Mammary epithelial cell (primary cell): ENCODE data around the gene BAZ1A.

Experiments used
- EZH2 ChIP-seq: IDR thresholded peaks from 2 replicates; pipeline ENCODE4 v1.6.1; 2012; ENCODE audit warnings: low read length, inconsistent platforms, borderline replicate concordance
- TF ChIP-seq, protein P1 (sequence below), 2 donors: IDR thresholded peaks in 1 of 2; conservative IDR thresholded peaks in 1 of 2; 2 replicates each; pipeline ENCODE4 v1.5.1; 2011 to 2012; ENCODE audit warnings: inconsistent platforms in 2 of 2, low read length in 2 of 2, mild to moderate bottlenecking in 2 of 2, control low read depth in 1 of 2, low read depth in 1 of 2; ENCODE audit not compliant: insufficient read depth in 1 of 2; ENCODE audit errors: extremely low read depth in 1 of 2

DNA sequence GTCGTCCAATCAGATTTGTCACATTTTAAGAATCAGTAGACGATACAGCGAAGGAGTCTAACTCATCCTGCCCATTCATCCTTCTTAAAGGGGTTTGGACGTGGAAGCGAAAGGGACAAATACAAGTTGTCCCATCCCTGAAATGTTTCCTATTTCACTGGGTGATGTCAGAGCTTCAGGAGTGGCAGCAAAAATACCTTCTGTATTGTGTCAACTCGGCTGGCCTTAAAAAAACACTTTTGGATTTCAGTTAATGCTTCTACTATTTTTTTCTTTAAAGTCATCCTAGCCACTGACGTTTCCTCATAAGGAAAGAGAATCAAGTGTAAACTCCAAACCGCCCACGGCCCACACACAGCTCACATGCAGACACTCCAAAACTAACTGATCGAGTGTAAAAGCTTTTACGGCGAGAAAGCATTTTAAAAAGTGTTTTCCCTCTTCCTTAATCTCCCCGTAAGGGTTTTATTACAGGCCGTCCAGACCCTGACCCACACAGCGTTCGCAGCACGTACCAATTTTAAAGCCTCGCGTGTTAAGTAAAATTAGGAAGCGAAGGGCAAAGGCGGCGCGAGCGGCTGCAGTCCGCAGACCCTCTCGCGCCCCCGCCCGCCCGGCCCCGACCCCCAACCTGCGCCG lies 161.4 kb downstream of the BAZ1A start:
- TF ChIP-seq, protein P1, sequence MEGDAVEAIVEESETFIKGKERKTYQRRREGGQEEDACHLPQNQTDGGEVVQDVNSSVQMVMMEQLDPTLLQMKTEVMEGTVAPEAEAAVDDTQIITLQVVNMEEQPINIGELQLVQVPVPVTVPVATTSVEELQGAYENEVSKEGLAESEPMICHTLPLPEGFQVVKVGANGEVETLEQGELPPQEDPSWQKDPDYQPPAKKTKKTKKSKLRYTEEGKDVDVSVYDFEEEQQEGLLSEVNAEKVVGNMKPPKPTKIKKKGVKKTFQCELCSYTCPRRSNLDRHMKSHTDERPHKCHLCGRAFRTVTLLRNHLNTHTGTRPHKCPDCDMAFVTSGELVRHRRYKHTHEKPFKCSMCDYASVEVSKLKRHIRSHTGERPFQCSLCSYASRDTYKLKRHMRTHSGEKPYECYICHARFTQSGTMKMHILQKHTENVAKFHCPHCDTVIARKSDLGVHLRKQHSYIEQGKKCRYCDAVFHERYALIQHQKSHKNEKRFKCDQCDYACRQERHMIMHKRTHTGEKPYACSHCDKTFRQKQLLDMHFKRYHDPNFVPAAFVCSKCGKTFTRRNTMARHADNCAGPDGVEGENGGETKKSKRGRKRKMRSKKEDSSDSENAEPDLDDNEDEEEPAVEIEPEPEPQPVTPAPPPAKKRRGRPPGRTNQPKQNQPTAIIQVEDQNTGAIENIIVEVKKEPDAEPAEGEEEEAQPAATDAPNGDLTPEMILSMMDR (conservative IDR thresholded peaks at IDR 0.05 in 1 of 2, IDR thresholded peaks at IDR 0.05 in 1 of 2; ENCODE audit: extremely low read depth in 1 of 2, insufficient read depth in 1 of 2, low read depth in 1 of 2, low read length in 2 of 2), result no peak
- no peak for TF ChIP-seq EZH2
